Skeletal muscle tissue (tissue), 4 donors: ENCODE measurements around the gene KCP. TPM values are rescaled to one million over a fixed set of nuclear protein-coding genes. Genes with fewer than 3 reads are reported as not detected.

Experiments used
- H3K27ac ChIP-seq: one replicate; pipeline ENCODE4 v1.7.0; 2013; ENCODE audit warnings: mild to moderate bottlenecking, low read depth, low read length, inconsistent platforms
- H3K27me3 ChIP-seq, 3 donors: one replicate each; pipeline ENCODE4 v1.7.0; 2013; ENCODE audit warnings: low read length in 3 of 3; ENCODE audit not compliant: control insufficient read depth in 3 of 3, insufficient read depth in 3 of 3
- H3K36me3 ChIP-seq, 3 donors: one replicate each; pipeline ENCODE4 v1.7.0; 2013; ENCODE audit warnings: low read length in 3 of 3; ENCODE audit not compliant: control insufficient read depth in 3 of 3, insufficient read depth in 3 of 3
- H3K4me1 ChIP-seq, 3 donors: one replicate each; pipeline ENCODE4 v1.7.0; 2013; ENCODE audit warnings: low read length in 3 of 3, mild to moderate bottlenecking in 3 of 3; ENCODE audit not compliant: control insufficient read depth in 3 of 3, insufficient read depth in 3 of 3
- H3K4me3 ChIP-seq, 3 donors: one replicate each; pipeline ENCODE4 v1.7.0; 2013; ENCODE audit warnings: low read length in 3 of 3
- H3K9ac ChIP-seq, 3 donors: one replicate each; pipeline ENCODE4 v1.7.0; 2013; ENCODE audit warnings: low read length in 3 of 3, mild to moderate bottlenecking in 3 of 3, moderate library complexity in 2 of 3, low read depth in 1 of 3
- H3K9me3 ChIP-seq, 3 donors: one replicate each; pipeline ENCODE4 v1.7.0; 2013; ENCODE audit warnings: low read length in 3 of 3; ENCODE audit not compliant: control insufficient read depth in 3 of 3
- total RNA-seq: library from RNA; depleted of rRNA; stranded (reverse); fragments of >200 nt; gene quantifications from one replicate; pipeline ENCODE4 v1.2.3, GENCODE V29; 2014
- donor health status: Osteomylitis.

Gene KCP
- total RNA-seq, 1 donor from 2014 or later, result under 0.01 TPM

- Histone ChIP-seq H3K9ac (peak overlapping the region in 1 of 3 donors; percentile 50), H3K9me3 (no peaks in the 10 kb centered on the region), H3K4me1 (peaks cover 3 to 26% (median 18%) of the 10 kb centered on the region in 3 donors), H3K36me3 (no peaks in the 10 kb centered on the region), H3K27me3 (no peaks in the 10 kb centered on the region), H3K4me3 (no peak overlapping the region), H3K27ac (no peak overlapping the region)
Measured at GRCh38 chr7:128874140-128875031, 36.1 kb downstream of the KCP start.

GRCh38 chr7:128873234-128873633 lies 37.3 kb downstream of the KCP start:
- Histone ChIP-seq H3K27ac (no peak overlapping the region), H3K4me1 (peaks cover 9 to 37% (median 29%) of the 10 kb centered on the region in 3 donors), H3K9ac (no peak overlapping the region), H3K36me3 (no peaks in the 10 kb centered on the region), H3K9me3 (no peaks in the 10 kb centered on the region), H3K27me3 (no peaks in the 10 kb centered on the region), H3K4me3 (no peak overlapping the region)

- no peaks in the 10 kb centered on the region for H3K9me3 ChIP-seq
- no peak overlapping the region for H3K4me3 ChIP-seq
- peaks cover 13 to 42% (median 34%) of the 10 kb centered on the region in 3 donors for H3K4me1 ChIP-seq
- no peaks in the 10 kb centered on the region for H3K27me3 ChIP-seq
- H3K27ac ChIP-seq, result no peak overlapping the region
- no peaks in the 10 kb centered on the region for H3K36me3 ChIP-seq
- no peak overlapping the region for H3K9ac ChIP-seq
Measured at GRCh38 chr7:128872394-128872824, 38.1 kb downstream of the KCP start.

GRCh38 chr7:128871050-128871449 lies 39.5 kb downstream of the KCP start:
- H3K4me3 ChIP-seq, result no peak overlapping the region
- peaks cover 13 to 42% (median 36%) of the 10 kb centered on the region in 3 donors for H3K4me1 ChIP-seq
- peaks cover 2 to 4% (median 3%) of the 10 kb centered on the region in 3 donors for H3K36me3 ChIP-seq
- H3K9ac ChIP-seq, result peak overlapping the region in 1 of 3 donors; percentile 25
- H3K27ac ChIP-seq, result no peak overlapping the region
- no peaks in the 10 kb centered on the region for H3K27me3 ChIP-seq
- no peaks in the 10 kb centered on the region for H3K9me3 ChIP-seq

- H3K4me3 ChIP-seq, result peak overlapping the region; percentile 51 to 70 (median 65)
- no peak overlapping the region for H3K27ac ChIP-seq
Measured at GRCh38 chr7:128869944-128870285, 40.6 kb downstream of the KCP start.

GRCh38 chr7:128869138-128869943 lies 41.2 kb downstream of the KCP start:
- no peaks in the 10 kb centered on the region for H3K9me3 ChIP-seq

More at GRCh38 chr7:128869944-128870285, 40.6 kb downstream of the KCP start:
- Histone ChIP-seq H3K4me1 (peaks cover 13 to 42% (median 36%) of the 10 kb centered on the region in 3 donors), H3K36me3 (peaks cover 9 to 15% (median 14%) of the 10 kb centered on the region in 3 donors), H3K9ac (peak overlapping the region; percentile 20 to 77 (median 70)), H3K27me3 (no peaks in the 10 kb centered on the region), H3K9me3 (no peaks in the 10 kb centered on the region)

GRCh38 chr7:128868624-128869137 lies 41.8 kb downstream of the KCP start:
- Histone ChIP-seq H3K4me1 (peaks cover 19 to 35% (median 32%) of the 10 kb centered on the region in 3 donors), H3K9ac (peak overlapping the region; percentile 68 to 77 (median 70)), H3K4me3 (peak overlapping the region; percentile 51 to 70 (median 65)), H3K36me3 (peaks cover 12 to 17% (median 15%) of the 10 kb centered on the region in 3 donors), H3K27me3 (no peaks in the 10 kb centered on the region), H3K27ac (no peak overlapping the region), H3K9me3 (no peaks in the 10 kb centered on the region)

More at GRCh38 chr7:128869138-128869943, 41.2 kb downstream of the KCP start:
- no peaks in the 10 kb centered on the region for H3K27me3 ChIP-seq
- peaks cover 13 to 37% (median 32%) of the 10 kb centered on the region in 3 donors for H3K4me1 ChIP-seq
- H3K4me3 ChIP-seq, result peak overlapping the region; percentile 51 to 70 (median 65)
- peaks cover 12 to 17% (median 15%) of the 10 kb centered on the region in 3 donors for H3K36me3 ChIP-seq
- peak overlapping the region; percentile 68 to 77 (median 70) for H3K9ac ChIP-seq
- H3K27ac ChIP-seq, result no peak overlapping the region

GRCh38 chr7:128867842-128868623 lies 42.5 kb downstream of the KCP start:
- Histone ChIP-seq H3K9me3 (no peaks in the 10 kb centered on the region), H3K27ac (no peak overlapping the region), H3K36me3 (peaks cover 12 to 17% (median 15%) of the 10 kb centered on the region in 3 donors), H3K4me3 (no peak overlapping the region), H3K4me1 (peaks cover 24 to 41% (median 39%) of the 10 kb centered on the region in 3 donors), H3K9ac (peak overlapping the region in 1 of 3 donors; percentile 77), H3K27me3 (no peaks in the 10 kb centered on the region)

- Histone ChIP-seq H3K4me3 (no peak overlapping the region), H3K4me1 (peaks cover 27 to 47% (median 43%) of the 10 kb centered on the region in 3 donors), H3K27me3 (no peaks in the 10 kb centered on the region), H3K9ac (no peak overlapping the region), H3K9me3 (no peaks in the 10 kb centered on the region), H3K36me3 (peaks cover 12 to 17% (median 15%) of the 10 kb centered on the region in 3 donors), H3K27ac (no peak overlapping the region)
Measured at GRCh38 chr7:128867241-128867640, 43.3 kb downstream of the KCP start.
